Measurements from ENCODE around the gene IKZF1. TPM values are rescaled to one million over a fixed set of nuclear protein-coding genes. Genes with fewer than 3 reads are reported as not detected.

IKZF1 gene
- polyA plus RNA-seq, 1 experiment: not detected

DNA sequence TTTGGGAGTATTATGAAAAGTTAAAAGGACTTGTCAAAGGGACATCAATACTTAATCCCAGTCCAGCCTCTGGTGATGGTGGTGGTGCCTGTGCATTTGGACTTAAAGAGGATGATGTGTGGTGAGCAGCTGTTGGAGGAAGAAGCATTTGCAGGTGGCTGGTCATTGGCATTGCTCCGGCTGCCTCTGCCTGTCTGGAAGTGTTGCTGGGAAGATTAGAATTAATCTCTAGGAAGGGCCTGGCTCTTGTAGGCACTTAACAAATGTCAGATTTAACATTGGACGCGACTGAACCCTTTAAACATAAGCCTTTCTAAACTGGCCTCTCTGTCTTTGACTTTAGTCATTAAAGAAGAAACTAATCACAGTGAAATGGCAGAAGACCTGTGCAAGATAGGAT lies 86.9 kb downstream of the IKZF1 start:
- ChIA-PET CTCF (no interaction called here), POLR2A (no interaction called here)
- TF ChIP-seq CTCF (IDR thresholded peaks at IDR 0.05; ENCODE audit: insufficient read depth, low read depth, low read length): no peak
- no peak for DNase-seq (ENCODE audit: low read depth)
- no peaks in the 10 kb centered on the region; the same call in 1 of the 2 replicates for H3K27me3 ChIP-seq (ENCODE audit: control insufficient read depth, insufficient read depth, low read length)
- H3K36me3 ChIP-seq (ENCODE audit: control insufficient read depth, insufficient read depth, low read length): no peaks in the 10 kb centered on the region
- H3K4me3 ChIP-seq (ENCODE audit: low read depth, low read length): no peak overlapping the region

GRCh38 chr7:50393076-50393475 lies 88.6 kb downstream of the IKZF1 start:
- DNase-seq (ENCODE audit: low read depth): no peak
- no peak for TF ChIP-seq CTCF (IDR thresholded peaks at IDR 0.05; ENCODE audit: insufficient read depth, low read depth, low read length)
- H3K4me3 ChIP-seq (ENCODE audit: low read depth, low read length): no peak overlapping the region
- ChIA-PET POLR2A (no interaction called here), CTCF (no interaction called here)
- peaks cover 1% of the 10 kb centered on the region; the same call in 1 of the 2 replicates for H3K27me3 ChIP-seq (ENCODE audit: control insufficient read depth, insufficient read depth, low read length)
- no peaks in the 10 kb centered on the region for H3K36me3 ChIP-seq (ENCODE audit: control insufficient read depth, insufficient read depth, low read length)

DNA sequence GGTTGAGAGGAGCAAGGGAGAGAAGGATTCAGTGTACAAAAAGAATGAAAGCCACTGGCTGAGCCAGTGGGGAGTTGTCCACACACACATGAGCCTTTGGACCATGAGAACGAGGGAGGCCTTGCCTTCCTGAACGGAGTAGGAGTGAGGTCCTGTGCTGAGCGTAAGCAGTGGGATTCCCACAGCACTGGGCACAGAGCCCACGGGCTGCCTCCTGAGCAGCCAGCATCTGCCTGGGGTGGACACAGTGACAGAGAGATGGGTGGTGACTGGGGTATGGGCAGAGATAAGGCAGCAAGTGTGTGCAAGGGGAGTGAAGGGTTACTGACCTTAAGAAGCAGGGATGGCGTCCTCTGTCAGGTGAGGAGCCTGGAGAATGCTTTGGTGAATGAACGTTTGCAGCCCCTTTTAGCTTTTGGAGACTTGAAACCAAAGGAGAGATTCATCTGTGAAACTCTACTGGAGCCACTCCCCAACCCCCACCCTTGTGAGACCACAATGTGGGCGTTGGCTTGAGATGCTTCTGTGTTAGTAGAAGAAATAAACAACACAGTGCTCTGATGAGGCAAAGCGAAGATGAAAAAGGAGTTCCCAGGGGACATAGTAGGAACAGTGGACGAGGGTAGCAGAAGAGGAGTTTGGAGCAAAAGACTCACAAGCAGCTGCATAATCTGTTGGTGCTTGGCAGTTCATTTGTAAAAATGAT lies 89.2 kb downstream of the IKZF1 start:
- H3K4me3 ChIP-seq (ENCODE audit: low read depth, low read length): no peak overlapping the region
- H3K27me3 ChIP-seq (ENCODE audit: control insufficient read depth, insufficient read depth, low read length): peaks cover 1% of the 10 kb centered on the region; the same call in 1 of the 2 replicates
- H3K36me3 ChIP-seq (ENCODE audit: control insufficient read depth, insufficient read depth, low read length): no peaks in the 10 kb centered on the region
- ChIA-PET CTCF (interaction anchor here (1.1 kb wide), 1 partner anchor 27 kb away, joined by 3 read pairs; no protein-coding TSS in a partner anchor), POLR2A (no interaction called here)
- no peak for DNase-seq (ENCODE audit: low read depth)
- no peak for TF ChIP-seq CTCF (IDR thresholded peaks at IDR 0.05; ENCODE audit: insufficient read depth, low read depth, low read length)

DNA sequence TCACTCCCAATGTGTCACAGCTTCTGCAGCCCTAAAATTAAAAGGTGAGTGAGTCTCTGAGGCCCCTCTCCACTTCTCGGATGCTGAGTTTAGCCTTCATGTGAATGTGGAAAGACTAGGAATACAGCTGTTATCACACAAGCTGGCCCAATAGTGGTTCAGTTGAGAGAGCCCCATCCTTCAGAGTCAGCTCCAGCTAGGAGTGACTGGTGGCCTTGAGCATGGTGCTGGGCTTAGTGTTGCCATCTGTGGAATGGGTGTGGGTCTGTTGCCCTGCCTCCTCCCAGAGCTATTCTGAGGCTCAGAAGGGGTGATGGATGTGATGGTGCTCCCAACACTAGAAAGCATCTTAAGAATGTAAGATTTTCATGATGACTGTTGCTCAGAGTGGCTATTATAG lies 89.8 kb downstream of the IKZF1 start:
- TF ChIP-seq CTCF (IDR thresholded peaks at IDR 0.05; ENCODE audit: insufficient read depth, low read depth, low read length): no peak
- ChIA-PET CTCF (interaction anchor here (1.1 kb wide), 1 partner anchor 26 kb away, joined by 3 read pairs; no protein-coding TSS in a partner anchor), POLR2A (no interaction called here)
- Histone ChIP-seq H3K27me3 (ENCODE audit: control insufficient read depth, insufficient read depth, low read length) (peaks cover 1% of the 10 kb centered on the region; the same call in 1 of the 2 replicates), H3K36me3 (ENCODE audit: control insufficient read depth, insufficient read depth, low read length) (no peaks in the 10 kb centered on the region), H3K4me3 (ENCODE audit: low read depth, low read length) (no peak overlapping the region)
- DNase-seq (ENCODE audit: low read depth): no peak

DNA sequence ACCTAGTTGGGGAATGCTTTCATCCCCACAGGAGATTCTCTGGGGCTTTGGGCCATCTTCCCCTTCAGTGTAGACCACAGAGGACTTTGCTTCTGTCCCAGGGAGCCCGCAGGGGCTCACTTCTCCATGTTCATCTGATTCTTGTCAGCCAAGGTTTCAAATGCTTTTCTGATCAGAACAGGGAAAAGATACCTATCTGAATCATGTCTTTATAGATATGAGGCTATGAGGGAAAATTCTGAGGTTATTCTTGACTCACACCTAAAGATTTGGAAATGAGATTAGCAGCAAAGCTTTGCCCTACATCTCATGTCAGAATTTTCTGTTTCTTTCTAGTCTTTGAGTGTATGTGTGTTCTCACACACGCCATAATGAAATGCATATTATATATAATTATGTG lies 92.3 kb downstream of the IKZF1 start:
- POLR2A ChIA-PET: no interaction called here
- Histone ChIP-seq H3K36me3 (ENCODE audit: control insufficient read depth, insufficient read depth, low read length) (no peaks in the 10 kb centered on the region), H3K27me3 (ENCODE audit: control insufficient read depth, insufficient read depth, low read length) (peaks cover 7% of the 10 kb centered on the region), H3K4me3 (ENCODE audit: low read depth, low read length) (no peak overlapping the region)
- CTCF ChIA-PET: no interaction called here
- TF ChIP-seq CTCF (IDR thresholded peaks at IDR 0.05; ENCODE audit: insufficient read depth, low read depth, low read length): no peak
- DNase-seq (ENCODE audit: low read depth): no peak
